AG09309 (cell line): ENCODE results near the gene RASGRF1.

ENCODE experiments used
- DNase-seq: peaks from one replicate; pipeline ENCODE4 v3.0.0-alpha.2; 2010; ENCODE audit warnings: low read depth
- H3K4me3 ChIP-seq: 2 replicates; pipeline ENCODE4 v1.5.1; 2011; ENCODE audit warnings: mild to moderate bottlenecking, low read depth, low read length, moderate library complexity; ENCODE audit not compliant: control insufficient read depth
- CTCF ChIP-seq: IDR thresholded peaks from 2 replicates; pipeline ENCODE4 v1.5.1; 2011; ENCODE audit warnings: mild to moderate bottlenecking, low read depth, low read length, inconsistent platforms; ENCODE audit not compliant: insufficient read depth, control insufficient read depth; ENCODE audit errors: missing control alignments

RASGRF1 gene

GRCh38 chr15:79101866-79102581, 11.4 kb upstream of the RASGRF1 start:
- TF ChIP-seq CTCF = no peak
- no peak overlapping the region for H3K4me3 ChIP-seq
- DNase-seq = no peak

- DNase-seq = no peak
- no peak for TF ChIP-seq CTCF
- H3K4me3 ChIP-seq = no peak overlapping the region
Observed at GRCh38 chr15:79099692-79100091, 9.1 kb upstream of the RASGRF1 start.

GRCh38 chr15:79094611-79095021, 4.0 kb upstream of the RASGRF1 start:
- DNase-seq = no peak
- H3K4me3 ChIP-seq = no peak overlapping the region
- no peak for TF ChIP-seq CTCF

GRCh38 chr15:79093352-79093935, 2.9 kb upstream of the RASGRF1 start:
- no peak for DNase-seq
- no peak for TF ChIP-seq CTCF
- no peak overlapping the region for H3K4me3 ChIP-seq

GRCh38 chr15:79092382-79092781, 1.8 kb upstream of the RASGRF1 start:
- no peak overlapping the region for H3K4me3 ChIP-seq
- TF ChIP-seq CTCF = no peak
- no peak for DNase-seq

- no peak overlapping the region for H3K4me3 ChIP-seq
- DNase-seq = no peak
- TF ChIP-seq CTCF = no peak
Observed at GRCh38 chr15:79091204-79091867, 756 bp upstream of the RASGRF1 start.
